HCT116 (cell line): Measurements from ENCODE around the gene RPAIN. TPM values are rescaled to one million over a fixed set of nuclear protein-coding genes. Genes with fewer than 3 reads are reported as not detected.

ENCODE experiments used
- ATAC-seq: fragments of 200-7000 bp; cut with Tn5 transposase; 2 replicates; pipeline ENCODE4 v1.9.1; 2020; ENCODE audit warnings: mild to moderate bottlenecking, moderate library complexity
- BruUV-seq: library from RNA; stranded (reverse); fragments of 400-500 nt; replicated peaks from 2 replicates; lab custom pipeline; 2021; lab: Mats Ljungman, UMichigan
- CTCF ChIA-PET: fragments of 300-600 bp; sonication (Branson Sonifier 250); formaldehyde crosslinking; loops from one replicate; lab custom pipeline; 2021; ENCODE audit warnings: antibody characterized with exemption; lab: Charles Lee
- POLR2A ChIA-PET: fragments of 300-600, 350-600 bp; sonication (Branson Sonifier 250); formaldehyde crosslinking; loops from one replicate; lab custom pipeline; 2021; ENCODE audit warnings: antibody characterized with exemption; lab: Charles Lee
- RAD21 ChIA-PET, 2 experiments: fragments of 300-600 bp; sonication (Branson Sonifier 250); formaldehyde crosslinking; loops; one replicate each; lab custom pipeline; 2023; ENCODE audit warnings: low total read pairs in 2 of 2; ENCODE audit not compliant: uncharacterized antibody in 2 of 2, unreplicated experiment in 2 of 2, low non-redundant PET in 1 of 2; lab: Charles Lee
- DNase-seq: peaks from one replicate; pipeline ENCODE4 v3.0.0-alpha.2; 2010; ENCODE audit warnings: low read depth, low spot score
- H2AFZ ChIP-seq: fragments of 200-600 bp; shearing (Covaris generic), sonication (generic); 2 replicates; pipeline ENCODE4 v1.6.1; 2017; ENCODE audit warnings: low read depth, mixed run types, mixed read lengths, antibody characterized with exemption, low read length; ENCODE audit not compliant: poor library complexity, severe bottlenecking
- H3K27ac ChIP-seq: 2 replicates; pipeline ENCODE4 v1.5.1; 2012; ENCODE audit warnings: low read depth, low read length
- H3K27me3 ChIP-seq: fragments of 200-600 bp; sonication (generic); 2 replicates; pipeline ENCODE4 v1.6.1; 2016; ENCODE audit warnings: mixed run types, low read length, mixed read lengths; ENCODE audit not compliant: insufficient read depth
- H3K36me3 ChIP-seq, 2 experiments: fragments of 200-500 bp in 1 of 2; fragments of 200-600 bp in 1 of 2; sonication (Bioruptor generic) in 1 of 2; sonication (generic) in 1 of 2; 2 replicates each; pipeline versions ENCODE4 v1.5.1 to v1.6.1; 2014 to 2016; ENCODE audit warnings: low read length in 2 of 2, inconsistent platforms in 1 of 2, mixed read lengths in 1 of 2, mixed run types in 1 of 2; ENCODE audit not compliant: insufficient read depth in 2 of 2, control insufficient read depth in 1 of 2
- H3K4me1 ChIP-seq, 2 experiments: fragments of 200-600 bp in 1 of 2; sonication (generic) in 1 of 2; 2 replicates each; pipeline versions ENCODE4 v1.5.1 to v1.6.1; 2012 to 2017; ENCODE audit warnings: low read length in 2 of 2, inconsistent platforms in 1 of 2, mild to moderate bottlenecking in 1 of 2, mixed read lengths in 1 of 2, mixed run types in 1 of 2, moderate library complexity in 1 of 2; ENCODE audit not compliant: insufficient read depth in 2 of 2, control insufficient read depth in 1 of 2
- H3K4me2 ChIP-seq: fragments of 200-600 bp; sonication (generic); 2 replicates; pipeline ENCODE4 v1.6.1; 2017; ENCODE audit warnings: mixed run types, low read length, mixed read lengths
- H3K4me3 ChIP-seq, 2 experiments: fragments of 200-600 bp in 1 of 2; sonication (generic) in 1 of 2; replicated peaks in 1 of 2; 2 replicates each; pipeline ENCODE4 v1.5.1; 2011 to 2016; ENCODE audit warnings: low read length in 2 of 2, control low read depth in 1 of 2, low read depth in 1 of 2, mild to moderate bottlenecking in 1 of 2, mixed read lengths in 1 of 2, mixed run types in 1 of 2
- H3K79me2 ChIP-seq: fragments of 200-600 bp; sonication (generic); 2 replicates; pipeline ENCODE4 v1.6.1; 2017; ENCODE audit warnings: mild to moderate bottlenecking, mixed run types, low read length, moderate library complexity, mixed read lengths; ENCODE audit not compliant: insufficient read depth
- H3K9ac ChIP-seq: fragments of 200-600 bp; sonication (generic); 2 replicates; pipeline ENCODE4 v1.6.1; 2016; ENCODE audit warnings: low read length, mixed read lengths
- H3K9me2 ChIP-seq: fragments of 200-600 bp; sonication (generic), shearing (Covaris generic); 2 replicates; pipeline ENCODE4 v1.6.1; 2017; ENCODE audit warnings: mixed run types, mild to moderate bottlenecking, moderate library complexity; ENCODE audit not compliant: insufficient read depth
- H3K9me3 ChIP-seq, 2 experiments: fragments of 200-500 bp in 1 of 2; fragments of 200-600 bp in 1 of 2; sonication (Bioruptor generic) in 1 of 2; sonication (generic) in 1 of 2; 2 replicates each; pipeline ENCODE4 v1.6.1; 2014 to 2017; ENCODE audit warnings: low read length in 2 of 2, mixed read lengths in 2 of 2, inconsistent platforms in 1 of 2, low read depth in 1 of 2, mild to moderate bottlenecking in 1 of 2, mixed run types in 1 of 2, moderate library complexity in 1 of 2; ENCODE audit not compliant: control insufficient read depth in 1 of 2, insufficient read depth in 1 of 2
- H4K20me1 ChIP-seq: fragments of 200-600 bp; sonication (generic), shearing (Covaris generic); 2 replicates; pipeline ENCODE4 v1.6.1; 2017; ENCODE audit warnings: mixed run types, mild to moderate bottlenecking, moderate library complexity; ENCODE audit not compliant: insufficient read depth
- CTCF ChIP-seq, 3 experiments: fragments of 200-600 bp in 1 of 3; sonication (generic) in 1 of 3; IDR thresholded peaks in 2 of 3; conservative IDR thresholded peaks in 1 of 3; 2 replicates each; pipeline ENCODE4 v1.5.1; 2012 to 2017; ENCODE audit warnings: low read depth in 2 of 3, low read length in 2 of 3, antibody characterized with exemption in 1 of 3, borderline replicate concordance in 1 of 3, control low read depth in 1 of 3, mild to moderate bottlenecking in 1 of 3, mixed read lengths in 1 of 3, mixed run types in 1 of 3, moderate library complexity in 1 of 3; ENCODE audit not compliant: insufficient read depth in 1 of 3
- ELF1 ChIP-seq: IDR thresholded peaks from 2 replicates; pipeline ENCODE4 v1.6.1; 2012; ENCODE audit warnings: low read depth, borderline replicate concordance
- EZH2 ChIP-seq: fragments of 200-600 bp; sonication (generic); IDR thresholded peaks from 2 replicates; pipeline ENCODE4 v1.6.1; 2017; ENCODE audit warnings: antibody characterized with exemption, mixed run types
- JUND ChIP-seq: IDR thresholded peaks from 2 replicates; pipeline ENCODE4 v1.6.1; 2012
- POLR2A ChIP-seq: IDR thresholded peaks from 2 replicates; pipeline ENCODE4 v1.7.0; 2011; ENCODE audit warnings: borderline replicate concordance; ENCODE audit not compliant: insufficient read depth, insufficient read length; ENCODE audit errors: extremely low read depth
- POLR2AphosphoS5 ChIP-seq: IDR thresholded peaks from 2 replicates; pipeline ENCODE4 v1.6.1; 2011; ENCODE audit warnings: mild to moderate bottlenecking, low read depth, low read length, moderate library complexity
- SP1 ChIP-seq: IDR thresholded peaks from 2 replicates; pipeline ENCODE4 v1.6.1; 2012; ENCODE audit warnings: low read depth
- SRF ChIP-seq: IDR thresholded peaks from 2 replicates; pipeline ENCODE4 v1.6.1; 2012; ENCODE audit warnings: low read depth
- TCF7L2 ChIP-seq: IDR thresholded peaks from 2 replicates; pipeline ENCODE4 v1.7.0; 2011; ENCODE audit warnings: borderline replicate concordance, inconsistent platforms; ENCODE audit not compliant: insufficient read depth, insufficient read length; ENCODE audit errors: extremely low read depth
- intact Hi-C: fragments of 100-400 bp; cut with micrococcal nuclease; formaldehyde crosslinking; loops from 2 replicates; pipeline ENCODE4 v1.10.0; 2022
- total RNA-seq: library from RNA; stranded (reverse); gene quantifications from one replicate; pipeline ENCODE4 v1.2.1, GENCODE V29; 2021; ENCODE audit not compliant: unreplicated experiment
- TF ChIP-seq, protein P1 (sequence below): IDR thresholded peaks from 2 replicates; pipeline ENCODE4 v1.6.1; 2011; ENCODE audit warnings: mild to moderate bottlenecking, low read length, moderate library complexity; ENCODE audit not compliant: insufficient replicate concordance; ENCODE audit errors: extremely low read depth

The RPAIN gene
- total RNA-seq, 1 experiment from 2014 or later = 67.9 TPM

GRCh38 chr17:5467416-5467815, 47.4 kb downstream of the RPAIN start:
- Histone ChIP-seq H3K27ac (no peak overlapping the region; the same call in 1 of the 2 replicates), H3K79me2 (peaks cover 63% of the 10 kb centered on the region), H3K4me1 (peaks cover 0 to 17% of the 10 kb centered on the region in 2 experiments; a peak in 2 of 4 replicates), H3K27me3 (no peaks in the 10 kb centered on the region), H3K9ac (peak overlapping the region; percentile 91), H3K4me2 (peak overlapping the region; percentile 82), H3K9me3 (no peaks in the 10 kb centered on the region), H3K4me3 (peak overlapping the region; percentile 92 to 94), H4K20me1 (peaks cover 11% of the 10 kb centered on the region; the same call in 1 of the 2 replicates), H3K36me3 (peaks cover 0 to 1% of the 10 kb centered on the region in 2 experiments; a peak in 2 of 4 replicates), H2AFZ (no peak overlapping the region), H3K9me2 (no peaks in the 10 kb centered on the region)
- TF ChIP-seq TCF7L2 (no peak), SRF (no peak), EZH2 (no peak), SP1 (no peak), ELF1 (no peak), CTCF (IDR thresholded peaks at IDR 0.05 in 2 of 3, conservative IDR thresholded peaks at IDR 0.05 in 1 of 3; ENCODE audit: borderline replicate concordance in 1 of 3, insufficient read depth in 1 of 3, low read depth in 2 of 3, low read length in 2 of 3) (no peak), JUND (no peak), POLR2A (no peak), POLR2AphosphoS5 (no peak)
- TF ChIP-seq, protein P1, sequence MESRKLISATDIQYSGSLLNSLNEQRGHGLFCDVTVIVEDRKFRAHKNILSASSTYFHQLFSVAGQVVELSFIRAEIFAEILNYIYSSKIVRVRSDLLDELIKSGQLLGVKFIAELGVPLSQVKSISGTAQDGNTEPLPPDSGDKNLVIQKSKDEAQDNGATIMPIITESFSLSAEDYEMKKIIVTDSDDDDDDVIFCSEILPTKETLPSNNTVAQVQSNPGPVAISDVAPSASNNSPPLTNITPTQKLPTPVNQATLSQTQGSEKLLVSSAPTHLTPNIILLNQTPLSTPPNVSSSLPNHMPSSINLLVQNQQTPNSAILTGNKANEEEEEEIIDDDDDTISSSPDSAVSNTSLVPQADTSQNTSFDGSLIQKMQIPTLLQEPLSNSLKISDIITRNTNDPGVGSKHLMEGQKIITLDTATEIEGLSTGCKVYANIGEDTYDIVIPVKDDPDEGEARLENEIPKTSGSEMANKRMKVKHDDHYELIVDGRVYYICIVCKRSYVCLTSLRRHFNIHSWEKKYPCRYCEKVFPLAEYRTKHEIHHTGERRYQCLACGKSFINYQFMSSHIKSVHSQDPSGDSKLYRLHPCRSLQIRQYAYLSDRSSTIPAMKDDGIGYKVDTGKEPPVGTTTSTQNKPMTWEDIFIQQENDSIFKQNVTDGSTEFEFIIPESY = no peak
- RAD21 ChIA-PET = no interaction called here
- CTCF ChIA-PET = interaction anchor here (1.4 kb wide), 1 partner anchor 28 kb away, joined by 4 read pairs; the partner anchor contains the start of gene C1QBP
- DNase-seq (no peak), ATAC-seq (no peak)
- no TSS peak for BruUV-seq
- POLR2A ChIA-PET = no interaction called here
- intact Hi-C loops = no loop called here
